Measurements from ENCODE around the gene AMHR2.
"Not testable (repeated sequence)": the region's sequence is repeated elsewhere in the genome, so short reads cannot be mapped to it uniquely, and the experiment has no call there.

AMHR2 gene

GRCh38 chr12:53430116-53430515, 6.5 kb downstream of the AMHR2 start:
- Mint-ChIP-seq H3K36me3 (ENCODE audit: low read depth) (no peaks in the 10 kb centered on the region), H3K4me3 (no peak overlapping the region), H3K9me3 (no peaks in the 10 kb centered on the region), H3K4me1 (peaks cover 4% of the 10 kb centered on the region), H3K27me3 (ENCODE audit: low read depth) (no peaks in the 10 kb centered on the region), H3K27ac (no peak overlapping the region)
- TF ChIP-seq CTCF (IDR thresholded peaks at IDR 0.05; ENCODE audit: unreplicated experiment in 3 of 3): no peak

- no peaks in the 10 kb centered on the region for H3K27me3 Mint-ChIP-seq (ENCODE audit: low read depth)
- no peak for TF ChIP-seq CTCF (IDR thresholded peaks at IDR 0.05; ENCODE audit: unreplicated experiment in 3 of 3)
- H3K4me1 Mint-ChIP-seq: peaks cover 4% of the 10 kb centered on the region
- H3K4me3 Mint-ChIP-seq: no peak overlapping the region
- no peak overlapping the region for H3K27ac Mint-ChIP-seq
- no peaks in the 10 kb centered on the region for H3K36me3 Mint-ChIP-seq (ENCODE audit: low read depth)
- H3K9me3 Mint-ChIP-seq: no peaks in the 10 kb centered on the region
These were observed 7.5 kb downstream of the AMHR2 start for GRCh38 chr12:53431187-53431586.

GRCh38 chr12:53435326-53435725, 11.7 kb downstream of the AMHR2 start:
- H3K27me3 Mint-ChIP-seq (ENCODE audit: low read depth); H3K27ac Mint-ChIP-seq; H3K4me1 Mint-ChIP-seq; H3K36me3 Mint-ChIP-seq (ENCODE audit: low read depth); H3K9me3 Mint-ChIP-seq; H3K4me3 Mint-ChIP-seq: not testable (repeated sequence)

- not testable (repeated sequence) for H3K36me3 Mint-ChIP-seq (ENCODE audit: low read depth); H3K27me3 Mint-ChIP-seq (ENCODE audit: low read depth); H3K9me3 Mint-ChIP-seq
- H3K4me1 Mint-ChIP-seq: peaks cover 25% of the 10 kb centered on the region
- peak overlapping the region; percentile 32 to 73 (median 62) for H3K4me3 Mint-ChIP-seq
- H3K27ac Mint-ChIP-seq: peak overlapping the region; percentile 61 to 92 (median 87)
These were observed 15.9 kb downstream of the AMHR2 start for GRCh38 chr12:53439582-53439981.

- TF ChIP-seq CTCF (IDR thresholded peaks at IDR 0.05; ENCODE audit: unreplicated experiment in 3 of 3): no peak
- H3K27me3 Mint-ChIP-seq (ENCODE audit: low read depth): no peaks in the 10 kb centered on the region
- H3K4me3 Mint-ChIP-seq: peak within 1 kb of the TSS; percentile 90 to 95 (median 90)
- peaks cover 20% of the 10 kb centered on the region for H3K36me3 Mint-ChIP-seq (ENCODE audit: low read depth)
- peaks cover 25% of the 10 kb centered on the region for H3K4me1 Mint-ChIP-seq
- peak within 1 kb of the TSS; percentile 94 to 99 (median 98) for H3K27ac Mint-ChIP-seq
- H3K9me3 Mint-ChIP-seq: no peaks in the 10 kb centered on the region
These were observed 17.6 kb downstream of the AMHR2 start, which contains the start of gene PRR13 for GRCh38 chr12:53441040-53441833. TSS of gene PRR13 (plus strand) at chr12:53441734. CDS start at chr12:53442715, 981 bp downstream.

- peaks cover 34% of the 10 kb centered on the region for H3K36me3 Mint-ChIP-seq (ENCODE audit: low read depth)
- no peaks in the 10 kb centered on the region for H3K9me3 Mint-ChIP-seq
- peaks cover 25% of the 10 kb centered on the region for H3K4me1 Mint-ChIP-seq
- H3K27me3 Mint-ChIP-seq (ENCODE audit: low read depth): no peaks in the 10 kb centered on the region
- peak overlapping the region; percentile 73 to 75 (median 74) for H3K4me3 Mint-ChIP-seq
- H3K27ac Mint-ChIP-seq: peak overlapping the region; percentile 57 to 88 (median 74)
- no peak for TF ChIP-seq CTCF (IDR thresholded peaks at IDR 0.05; ENCODE audit: unreplicated experiment in 3 of 3)
These were observed 20.3 kb downstream of the AMHR2 start for GRCh38 chr12:53443955-53444354.

- not testable (repeated sequence) for H3K27ac Mint-ChIP-seq; H3K9me3 Mint-ChIP-seq; H3K27me3 Mint-ChIP-seq (ENCODE audit: low read depth)
- peak overlapping the region in 1 of 3 experiments; percentile 35 for H3K4me3 Mint-ChIP-seq
- peaks cover 25% of the 10 kb centered on the region for H3K4me1 Mint-ChIP-seq
- H3K36me3 Mint-ChIP-seq (ENCODE audit: low read depth): peaks cover 34% of the 10 kb centered on the region
These were observed 21.1 kb downstream of the AMHR2 start for GRCh38 chr12:53444593-53445325.
